ENCODE measurements around the gene CST1.

CST1 gene

DNA sequence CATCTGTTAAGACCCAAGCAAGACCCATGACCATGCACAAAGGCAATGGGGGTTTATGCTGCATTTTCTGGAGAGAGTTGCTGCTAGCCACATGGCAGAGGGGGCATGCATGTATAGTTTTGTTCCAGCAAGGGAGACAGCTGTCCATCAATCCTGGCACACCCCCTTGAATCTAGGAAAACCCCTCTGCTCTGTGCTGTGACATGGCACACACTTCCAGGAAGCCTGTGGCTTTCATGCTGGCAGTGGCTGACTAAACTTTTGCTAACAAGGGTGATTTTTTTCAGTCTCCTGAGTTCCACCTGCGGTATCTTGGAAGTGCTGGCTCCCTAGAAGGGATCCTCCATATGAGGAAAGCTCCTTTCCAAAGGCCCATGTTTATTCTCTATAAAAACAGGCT is 52.8 kb downstream of the CST1 start:
- no peak for FAIRE-seq

Data from colon (tissue), 2 donors.